HepG2 (cell line): Measurements from ENCODE around the gene DENND10. TPM values are rescaled to one million over a fixed set of nuclear protein-coding genes. Genes with fewer than 3 reads are reported as not detected.

Experiments used
- ATM ChIP-seq: fragments of 450-650 bp; IDR thresholded peaks from 2 replicates; pipeline ENCODE4 v1.7.1; 2017; ENCODE audit warnings: mild to moderate bottlenecking, borderline replicate concordance
- CAMTA2 ChIP-seq: sonication (generic); formaldehyde crosslinking; IDR thresholded peaks from 2 replicates; pipeline ENCODE4 v1.4.0; 2020; ENCODE audit warnings: mild to moderate bottlenecking, missing genetic modification reagents, borderline replicate concordance
- FOSL1 ChIP-seq: sonication (generic); formaldehyde crosslinking; IDR thresholded peaks from 2 replicates; pipeline ENCODE4 v1.9.0; 2021; ENCODE audit warnings: missing genetic modification reagents, borderline replicate concordance
- FOXA3 ChIP-seq: IDR thresholded peaks from 2 replicates; pipeline ENCODE4 v1.6.1; 2016; ENCODE audit warnings: missing genetic modification reagents, missing compliant biosample characterization
- GATAD1 ChIP-seq: IDR thresholded peaks from 2 replicates; pipeline ENCODE4 v1.6.1; 2016; ENCODE audit warnings: missing genetic modification reagents, missing compliant biosample characterization
- HOXA7 ChIP-seq: sonication (generic); formaldehyde crosslinking; IDR thresholded peaks from 2 replicates; pipeline ENCODE4 v1.8.1; 2022; ENCODE audit warnings: mild to moderate bottlenecking, missing genetic modification reagents, moderate library complexity
- JUND ChIP-seq: sonication (generic); formaldehyde crosslinking; IDR thresholded peaks from 2 replicates; pipeline ENCODE4 v1.8.0; 2022; ENCODE audit warnings: mild to moderate bottlenecking, missing genetic modification reagents
- KLF11 ChIP-seq: IDR thresholded peaks from 2 replicates; pipeline ENCODE4 v1.6.1; 2016; ENCODE audit warnings: missing compliant biosample characterization
- KLF16 ChIP-seq, 2 experiments: sonication (generic) in 1 of 2; formaldehyde crosslinking in 1 of 2; IDR thresholded peaks; 2 replicates each; pipeline versions ENCODE4 v1.6.1 to v1.8.0; 2016 to 2023; ENCODE audit warnings: missing genetic modification reagents in 2 of 2, missing compliant biosample characterization in 1 of 2
- MEIS1 ChIP-seq: sonication (generic); formaldehyde crosslinking; IDR thresholded peaks from 2 replicates; pipeline ENCODE4 v1.9.0; 2021; ENCODE audit warnings: mild to moderate bottlenecking, missing genetic modification reagents, moderate library complexity, borderline replicate concordance
- NFE2L2 ChIP-seq: fragments of 150-350 bp; IDR thresholded peaks from 2 replicates; pipeline ENCODE4 v1.6.1; 2014; ENCODE audit warnings: low read length
- NFYB ChIP-seq: sonication (generic); formaldehyde crosslinking; IDR thresholded peaks from 2 replicates; pipeline ENCODE4 v1.4.0; 2020; ENCODE audit warnings: missing genetic modification reagents
- POLR2AphosphoS2 ChIP-seq: IDR thresholded peaks from 2 replicates; pipeline ENCODE4 v1.6.1; 2011; ENCODE audit warnings: low read depth, low read length, improper control_type of control experiment
- RAD51 ChIP-seq: fragments of 450-650 bp; IDR thresholded peaks from 2 replicates; pipeline ENCODE4 v1.6.1; 2016; ENCODE audit warnings: borderline replicate concordance
- SP4 ChIP-seq: sonication (generic); formaldehyde crosslinking; IDR thresholded peaks from 2 replicates; pipeline ENCODE4 v1.8.1; 2023; ENCODE audit warnings: mild to moderate bottlenecking, missing genetic modification reagents
- TOPORS ChIP-seq: sonication (generic); formaldehyde crosslinking; IDR thresholded peaks from 2 replicates; pipeline ENCODE4 v1.8.0; 2023; ENCODE audit warnings: mild to moderate bottlenecking, missing genetic modification reagents
- ZNF557 ChIP-seq: sonication (generic); formaldehyde crosslinking; IDR thresholded peaks from 2 replicates; pipeline ENCODE4 v1.4.0; 2020; ENCODE audit warnings: missing genetic modification reagents
- ZNF577 ChIP-seq: sonication (generic); formaldehyde crosslinking; IDR thresholded peaks from 2 replicates; pipeline ENCODE4 v1.4.0; 2020; ENCODE audit warnings: mild to moderate bottlenecking, low read depth, missing genetic modification reagents, borderline replicate concordance
- ZNF660 ChIP-seq: sonication (generic); formaldehyde crosslinking; IDR thresholded peaks from 2 replicates; pipeline ENCODE4 v1.5.1; 2020; ENCODE audit warnings: mild to moderate bottlenecking, low read depth, missing genetic modification reagents, borderline replicate concordance
- ZNF772 ChIP-seq: sonication (generic); formaldehyde crosslinking; IDR thresholded peaks from 2 replicates; pipeline ENCODE4 v1.5.0; 2020; ENCODE audit warnings: mild to moderate bottlenecking, missing genetic modification reagents
- ZNF839 ChIP-seq: sonication (generic); formaldehyde crosslinking; IDR thresholded peaks from 2 replicates; pipeline ENCODE4 v1.4.0; 2020; ENCODE audit warnings: missing genetic modification reagents, mild to moderate bottlenecking, borderline replicate concordance
- polyA plus RNA-seq, 8 experiments: library from polyadenylated mRNA; depleted of rRNA in 3 of 8; stranded (reverse) in 7 of 8; unstranded in 1 of 8; fragments of >200 nt; fragmentation: Illumina TruSeq in 4 of 8; extraction: Trizol in 4 of 8; gene quantifications; 2 replicates each; pipeline versions ENCODE4 v1.2.1 to v1.2.3, GENCODE V29; 2011 to 2016; ENCODE audit warnings: low read depth in 4 of 8, missing spikeins in 1 of 8, mixed read lengths in 1 of 8; ENCODE audit not compliant: insufficient read depth in 1 of 8
- total RNA-seq, 5 experiments: library from RNA; depleted of rRNA; stranded (reverse); fragments of >200 nt; fragmentation: Illumina TruSeq; extraction: Trizol; gene quantifications; 2 replicates each; pipeline ENCODE4 v1.2.3, GENCODE V29; 2016; ENCODE audit warnings: low read depth in 1 of 5
- TF ChIP-seq, protein P1 (sequence below): sonication (generic); formaldehyde crosslinking; IDR thresholded peaks from 2 replicates; pipeline ENCODE4 v1.4.0; 2020; ENCODE audit warnings: missing genetic modification reagents
- TF ChIP-seq, protein P2 (sequence below): sonication (generic); formaldehyde crosslinking; conservative IDR thresholded peaks from 2 replicates; pipeline ENCODE4 v1.8.0; 2022; ENCODE audit warnings: mild to moderate bottlenecking, moderate library complexity, missing genetic modification reagents
- TF ChIP-seq, protein P3 (sequence below): sonication (generic); formaldehyde crosslinking; IDR thresholded peaks from 2 replicates; pipeline ENCODE4 v1.5.0; 2020; ENCODE audit warnings: missing genetic modification reagents
- TF ChIP-seq, protein P4 (sequence below): sonication (generic); formaldehyde crosslinking; IDR thresholded peaks from 2 replicates; pipeline ENCODE4 v1.5.0; 2020; ENCODE audit warnings: mild to moderate bottlenecking, missing genetic modification reagents

The DENND10 gene
- total and polyA plus RNA-seq, 2 of the 13 experiments (the other 11 are each of a cell fraction or from before 2014, with no cell fraction given), result 43.7 to 78.8 TPM

DNA sequence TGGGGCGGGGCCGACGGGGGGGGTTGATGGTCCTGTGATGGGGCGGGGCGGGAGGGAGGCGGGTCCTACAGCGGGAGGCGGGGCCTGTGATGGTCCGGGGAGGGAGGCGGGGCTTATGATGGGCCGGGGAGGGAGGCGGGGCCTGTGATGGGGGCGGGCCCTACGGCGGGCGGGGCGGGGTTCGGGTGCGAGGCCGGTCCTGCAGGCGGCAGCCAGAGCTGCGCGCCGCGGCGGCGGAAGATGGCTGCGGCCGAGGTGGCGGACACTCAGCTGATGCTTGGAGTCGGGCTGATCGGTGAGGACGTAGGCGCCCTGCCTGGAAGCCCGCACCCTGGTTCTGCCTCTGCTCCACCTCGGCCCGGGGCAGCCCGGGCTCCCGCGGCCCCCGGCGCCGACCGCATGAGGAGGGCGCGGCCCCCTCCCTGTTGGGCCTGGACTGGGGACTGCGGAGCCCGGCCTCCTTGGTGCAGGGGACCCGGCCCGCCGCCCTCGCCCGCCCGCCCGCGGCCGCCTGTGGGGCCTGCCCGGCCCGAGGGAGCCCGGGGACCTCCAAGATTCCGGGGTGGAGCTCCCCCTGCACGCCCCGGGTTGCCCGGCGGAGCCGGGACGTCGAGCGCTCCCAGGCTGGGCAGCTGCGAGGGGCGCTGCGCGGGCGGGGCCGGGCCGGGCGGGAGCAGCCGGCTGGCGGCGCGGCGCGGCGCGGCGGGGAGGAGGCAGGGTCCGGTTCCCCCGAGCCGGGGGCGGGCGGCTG is at the start of gene DENND10 (continued):
- TF ChIP-seq, protein P1, sequence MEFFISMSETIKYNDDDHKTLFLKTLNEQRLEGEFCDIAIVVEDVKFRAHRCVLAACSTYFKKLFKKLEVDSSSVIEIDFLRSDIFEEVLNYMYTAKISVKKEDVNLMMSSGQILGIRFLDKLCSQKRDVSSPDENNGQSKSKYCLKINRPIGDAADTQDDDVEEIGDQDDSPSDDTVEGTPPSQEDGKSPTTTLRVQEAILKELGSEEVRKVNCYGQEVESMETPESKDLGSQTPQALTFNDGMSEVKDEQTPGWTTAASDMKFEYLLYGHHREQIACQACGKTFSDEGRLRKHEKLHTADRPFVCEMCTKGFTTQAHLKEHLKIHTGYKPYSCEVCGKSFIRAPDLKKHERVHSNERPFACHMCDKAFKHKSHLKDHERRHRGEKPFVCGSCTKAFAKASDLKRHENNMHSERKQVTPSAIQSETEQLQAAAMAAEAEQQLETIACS (CRISPR knock-in tag), result no peak; the same call in 1 of the 2 replicates
- 0 out of 2 replicates have a peak, but pooled peaks have one; percentile 30 for TF ChIP-seq MEIS1 (CRISPR knock-in tag)
- TF ChIP-seq, protein P2, sequence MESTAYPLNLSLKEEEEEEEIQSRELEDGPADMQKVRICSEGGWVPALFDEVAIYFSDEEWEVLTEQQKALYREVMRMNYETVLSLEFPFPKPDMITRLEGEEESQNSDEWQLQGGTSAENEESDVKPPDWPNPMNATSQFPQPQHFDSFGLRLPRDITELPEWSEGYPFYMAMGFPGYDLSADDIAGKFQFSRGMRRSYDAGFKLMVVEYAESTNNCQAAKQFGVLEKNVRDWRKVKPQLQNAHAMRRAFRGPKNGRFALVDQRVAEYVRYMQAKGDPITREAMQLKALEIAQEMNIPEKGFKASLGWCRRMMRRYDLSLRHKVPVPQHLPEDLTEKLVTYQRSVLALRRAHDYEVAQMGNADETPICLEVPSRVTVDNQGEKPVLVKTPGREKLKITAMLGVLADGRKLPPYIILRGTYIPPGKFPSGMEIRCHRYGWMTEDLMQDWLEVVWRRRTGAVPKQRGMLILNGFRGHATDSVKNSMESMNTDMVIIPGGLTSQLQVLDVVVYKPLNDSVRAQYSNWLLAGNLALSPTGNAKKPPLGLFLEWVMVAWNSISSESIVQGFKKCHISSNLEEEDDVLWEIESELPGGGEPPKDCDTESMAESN (CRISPR knock-in tag), result 0 out of 2 replicates have a peak, but pooled peaks have one; percentile 28
- 0 out of 2 replicates have a peak, but pooled peaks have one; percentile 13 for TF ChIP-seq JUND (CRISPR knock-in tag)
- no peak for TF ChIP-seq POLR2AphosphoS2
- no peak for TF ChIP-seq ZNF660
- no peak for TF ChIP-seq ZNF557
- no peak; the same call in 1 of the 2 replicates for TF ChIP-seq NFYB
- TF ChIP-seq, protein P3, sequence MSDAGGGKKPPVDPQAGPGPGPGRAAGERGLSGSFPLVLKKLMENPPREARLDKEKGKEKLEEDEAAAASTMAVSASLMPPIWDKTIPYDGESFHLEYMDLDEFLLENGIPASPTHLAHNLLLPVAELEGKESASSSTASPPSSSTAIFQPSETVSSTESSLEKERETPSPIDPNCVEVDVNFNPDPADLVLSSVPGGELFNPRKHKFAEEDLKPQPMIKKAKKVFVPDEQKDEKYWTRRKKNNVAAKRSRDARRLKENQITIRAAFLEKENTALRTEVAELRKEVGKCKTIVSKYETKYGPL, result no peak
- TF ChIP-seq KLF11, result no peak
- no peak for TF ChIP-seq CAMTA2 (CRISPR knock-in tag)
- no peak for TF ChIP-seq RAD51
- 0 out of 4 replicates have a peak, but pooled peaks of 1 of the 2 experiments have one; percentile 27 for TF ChIP-seq KLF16 (CRISPR knock-in tag; IDR thresholded peaks at IDR 0.05)
- TF ChIP-seq NFE2L2, result no peak
- TF ChIP-seq, protein P4, sequence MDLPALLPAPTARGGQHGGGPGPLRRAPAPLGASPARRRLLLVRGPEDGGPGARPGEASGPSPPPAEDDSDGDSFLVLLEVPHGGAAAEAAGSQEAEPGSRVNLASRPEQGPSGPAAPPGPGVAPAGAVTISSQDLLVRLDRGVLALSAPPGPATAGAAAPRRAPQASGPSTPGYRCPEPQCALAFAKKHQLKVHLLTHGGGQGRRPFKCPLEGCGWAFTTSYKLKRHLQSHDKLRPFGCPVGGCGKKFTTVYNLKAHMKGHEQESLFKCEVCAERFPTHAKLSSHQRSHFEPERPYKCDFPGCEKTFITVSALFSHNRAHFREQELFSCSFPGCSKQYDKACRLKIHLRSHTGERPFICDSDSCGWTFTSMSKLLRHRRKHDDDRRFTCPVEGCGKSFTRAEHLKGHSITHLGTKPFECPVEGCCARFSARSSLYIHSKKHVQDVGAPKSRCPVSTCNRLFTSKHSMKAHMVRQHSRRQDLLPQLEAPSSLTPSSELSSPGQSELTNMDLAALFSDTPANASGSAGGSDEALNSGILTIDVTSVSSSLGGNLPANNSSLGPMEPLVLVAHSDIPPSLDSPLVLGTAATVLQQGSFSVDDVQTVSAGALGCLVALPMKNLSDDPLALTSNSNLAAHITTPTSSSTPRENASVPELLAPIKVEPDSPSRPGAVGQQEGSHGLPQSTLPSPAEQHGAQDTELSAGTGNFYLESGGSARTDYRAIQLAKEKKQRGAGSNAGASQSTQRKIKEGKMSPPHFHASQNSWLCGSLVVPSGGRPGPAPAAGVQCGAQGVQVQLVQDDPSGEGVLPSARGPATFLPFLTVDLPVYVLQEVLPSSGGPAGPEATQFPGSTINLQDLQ (CRISPR knock-in tag), result no peak
- TF ChIP-seq ZNF839 (CRISPR knock-in tag), result no peak
- no peak for TF ChIP-seq FOSL1 (CRISPR knock-in tag)
- no peak for TF ChIP-seq ZNF577 (CRISPR knock-in tag)
- peak; percentile 63; the same call in 1 of the 2 replicates for TF ChIP-seq ZNF772 (CRISPR knock-in tag)
- TF ChIP-seq GATAD1, result peak; percentile 39; the same call in 1 of the 2 replicates
- TF ChIP-seq FOXA3 (CRISPR knock-in tag), result 0 out of 2 replicates have a peak, but pooled peaks have one; percentile 11
- no peak for TF ChIP-seq TOPORS (CRISPR knock-in tag)
- peak; percentile 85; the same call in 1 of the 2 replicates for TF ChIP-seq SP4 (CRISPR knock-in tag)
- TF ChIP-seq HOXA7 (CRISPR knock-in tag), result no peak
- no peak for TF ChIP-seq ATM
